Stimulated activated memory B cell treated with anti-CD40 and anti-IgM and Interleukin-4, amounts not matched to agents 10 μg/mL and 1 μg/mL and 100 μg/mL, for 72 hours (primary cell): ENCODE results near the gene ST7.
"Not testable (repeated sequence)": the region's sequence is repeated elsewhere in the genome, so short reads cannot be mapped to it uniquely, and the experiment has no call there.

ENCODE experiments used
- ATAC-seq: fragments of 150-1000 bp; cut with Tn5 transposase; 2 replicates; pipeline ENCODE4 v1.10.0; 2021
- H3K27ac Mint-ChIP-seq: one replicate; pipeline ENCODE4 v1.8.0; 2022; ENCODE audit warnings: mild to moderate bottlenecking, mixed read lengths
- H3K27me3 Mint-ChIP-seq: one replicate; pipeline ENCODE4 v1.8.0; 2022; ENCODE audit warnings: mixed read lengths
- H3K36me3 Mint-ChIP-seq: one replicate; pipeline ENCODE4 v1.8.0; 2022; ENCODE audit warnings: mixed read lengths
- H3K4me1 Mint-ChIP-seq: one replicate; pipeline ENCODE4 v1.8.0; 2022; ENCODE audit warnings: mixed read lengths
- H3K4me3 Mint-ChIP-seq: one replicate; pipeline ENCODE4 v1.8.0; 2022; ENCODE audit warnings: mild to moderate bottlenecking, moderate library complexity, mixed read lengths
- H3K9me3 Mint-ChIP-seq: one replicate; pipeline ENCODE4 v1.8.0; 2022; ENCODE audit warnings: mixed read lengths

Gene ST7

DNA sequence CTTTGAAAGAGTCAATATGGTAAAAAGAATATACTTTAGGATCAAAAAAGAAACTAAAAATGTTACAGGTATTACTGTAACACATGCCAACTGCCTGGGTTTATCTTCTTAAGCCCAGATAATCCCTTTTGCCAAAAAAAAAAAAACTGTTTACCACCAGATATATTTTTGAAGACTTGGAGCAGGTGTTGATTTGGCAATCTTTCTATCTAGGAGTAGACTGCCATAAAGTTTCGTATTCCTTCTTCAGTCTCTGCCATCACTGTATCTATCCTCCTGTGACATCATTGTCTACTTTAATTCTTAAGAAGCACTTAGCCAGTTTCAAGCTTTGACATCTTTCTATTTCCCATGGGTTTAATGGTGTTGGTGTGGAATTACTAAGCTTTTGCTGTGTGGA lies 161.0 kb downstream of the ST7 start:
- H3K27ac Mint-ChIP-seq = peak overlapping the region; percentile 34
- no peaks in the 10 kb centered on the region for H3K9me3 Mint-ChIP-seq
- no peak overlapping the region for H3K4me3 Mint-ChIP-seq
- no peak for ATAC-seq
- H3K36me3 Mint-ChIP-seq = peaks cover 17% of the 10 kb centered on the region
- peaks cover 41% of the 10 kb centered on the region for H3K4me1 Mint-ChIP-seq
- no peaks in the 10 kb centered on the region for H3K27me3 Mint-ChIP-seq

DNA sequence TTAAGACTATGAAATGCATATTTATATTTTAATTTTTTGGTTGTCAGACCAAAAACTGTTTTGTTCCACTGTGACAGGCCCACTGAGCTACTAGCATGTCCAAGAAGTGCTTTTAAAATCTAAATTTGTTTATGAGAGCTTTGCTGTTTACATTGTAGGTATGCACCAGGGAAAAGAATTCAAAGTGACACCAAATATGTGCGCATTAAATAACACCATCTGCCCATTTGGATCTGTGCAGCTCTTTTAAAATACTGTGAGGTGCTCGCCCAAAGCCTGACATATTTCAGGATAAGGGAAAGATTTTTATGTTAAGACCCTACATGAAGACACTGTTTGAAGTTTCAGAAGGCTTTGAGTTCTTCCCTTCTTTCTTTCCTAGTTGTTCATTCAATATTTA lies 162.9 kb downstream of the ST7 start:
- Mint-ChIP-seq H3K9me3 (no peaks in the 10 kb centered on the region), H3K4me3 (no peak overlapping the region), H3K4me1 (peaks cover 30% of the 10 kb centered on the region), H3K36me3 (peaks cover 23% of the 10 kb centered on the region), H3K27me3 (no peaks in the 10 kb centered on the region), H3K27ac (peak overlapping the region; percentile 2)
- no peak for ATAC-seq

DNA sequence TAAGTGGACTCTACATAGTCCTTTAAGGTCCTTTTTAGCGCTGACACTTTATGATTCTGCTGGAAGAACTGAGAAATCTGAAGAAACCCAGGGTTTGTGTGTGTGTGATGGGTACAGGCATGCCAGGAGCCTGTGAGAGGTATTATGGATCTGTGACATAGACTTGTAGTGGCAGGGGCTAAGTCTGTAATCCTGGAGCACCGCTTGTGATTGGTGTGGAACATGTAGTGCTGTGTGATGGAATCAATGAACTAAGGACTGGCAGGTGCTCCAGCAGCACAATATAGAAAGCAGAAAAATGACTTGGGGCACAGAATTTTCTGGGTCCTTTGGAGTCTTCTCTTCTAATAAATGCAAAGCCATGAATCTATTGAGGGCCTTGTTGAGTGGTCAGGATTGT lies 163.9 kb downstream of the ST7 start:
- Mint-ChIP-seq H3K4me1 (peaks cover 24% of the 10 kb centered on the region), H3K27me3 (no peaks in the 10 kb centered on the region), H3K27ac (no peak overlapping the region), H3K9me3 (no peaks in the 10 kb centered on the region), H3K36me3 (peaks cover 30% of the 10 kb centered on the region), H3K4me3 (no peak overlapping the region)
- ATAC-seq = no peak

DNA sequence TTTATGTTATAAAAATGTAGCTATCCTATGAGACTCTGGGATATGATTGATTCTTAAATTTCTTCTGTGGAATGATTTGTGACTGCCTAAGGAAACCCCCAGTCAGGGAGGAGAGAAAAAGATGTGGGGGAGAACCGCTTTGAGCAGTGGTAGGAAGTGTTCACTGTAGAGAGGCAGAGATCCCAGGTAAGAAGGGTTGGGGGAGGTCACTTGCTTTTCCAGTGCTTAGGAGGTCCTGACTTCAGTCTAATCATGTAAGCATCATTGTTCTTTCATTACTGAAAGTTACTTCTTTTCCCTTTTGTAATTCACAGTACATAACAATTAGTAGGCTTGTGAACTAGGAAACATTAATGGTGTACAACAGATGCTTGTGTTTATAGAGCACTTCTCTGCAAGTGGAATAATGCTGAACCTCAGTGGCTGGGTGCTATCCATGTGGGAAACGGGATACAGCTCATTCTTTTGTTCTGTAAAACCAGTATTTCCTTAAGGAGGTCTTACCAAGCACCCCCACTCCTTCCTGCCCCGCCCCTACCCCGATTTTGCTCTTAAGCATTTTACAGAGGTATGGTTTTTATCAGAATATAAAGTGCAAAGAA lies 165.4 kb downstream of the ST7 start:
- H3K9me3 Mint-ChIP-seq = no peaks in the 10 kb centered on the region
- H3K36me3 Mint-ChIP-seq = peaks cover 30% of the 10 kb centered on the region
- no peak for ATAC-seq
- H3K27me3 Mint-ChIP-seq = no peaks in the 10 kb centered on the region
- H3K27ac Mint-ChIP-seq = no peak overlapping the region
- no peak overlapping the region for H3K4me3 Mint-ChIP-seq
- peaks cover 18% of the 10 kb centered on the region for H3K4me1 Mint-ChIP-seq

DNA sequence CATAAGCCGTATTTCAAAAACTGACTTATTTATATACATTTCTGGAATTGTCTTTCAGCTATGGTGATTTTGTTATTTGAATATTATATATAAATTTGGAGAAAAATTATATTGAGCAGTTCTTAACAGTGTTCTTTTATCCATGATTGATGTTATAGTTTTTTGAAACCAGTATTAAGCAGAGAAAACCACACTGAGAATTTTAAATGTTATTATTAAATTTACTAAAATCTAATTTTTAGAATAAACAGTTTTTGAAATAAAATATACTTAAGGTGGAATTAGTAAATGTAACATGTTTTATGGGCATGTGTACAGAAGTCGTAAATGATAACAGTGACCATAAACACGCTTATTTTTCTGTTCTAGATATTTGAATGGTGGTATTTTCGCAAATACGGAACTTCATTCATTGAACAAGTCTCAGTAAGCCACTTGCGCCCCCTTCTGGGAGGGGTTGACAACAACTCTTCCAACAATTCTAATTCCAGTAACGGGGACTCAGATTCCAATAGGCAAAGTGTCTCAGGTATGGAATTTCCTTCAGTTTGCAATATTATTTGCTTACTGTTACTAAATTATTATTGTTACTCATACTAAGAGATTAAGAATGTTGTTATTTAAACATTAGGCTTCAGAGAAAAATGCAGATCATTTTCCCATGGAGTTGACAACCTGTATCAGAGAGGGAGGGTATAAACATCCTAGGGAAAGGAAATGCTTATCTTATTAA lies 166.1 kb downstream of the ST7 start:
- H3K9me3 Mint-ChIP-seq = no peaks in the 10 kb centered on the region
- no peak for ATAC-seq
- H3K4me1 Mint-ChIP-seq = peaks cover 15% of the 10 kb centered on the region
- no peaks in the 10 kb centered on the region for H3K27me3 Mint-ChIP-seq
- H3K36me3 Mint-ChIP-seq = peaks cover 30% of the 10 kb centered on the region
- H3K27ac Mint-ChIP-seq = no peak overlapping the region
- no peak overlapping the region for H3K4me3 Mint-ChIP-seq

DNA sequence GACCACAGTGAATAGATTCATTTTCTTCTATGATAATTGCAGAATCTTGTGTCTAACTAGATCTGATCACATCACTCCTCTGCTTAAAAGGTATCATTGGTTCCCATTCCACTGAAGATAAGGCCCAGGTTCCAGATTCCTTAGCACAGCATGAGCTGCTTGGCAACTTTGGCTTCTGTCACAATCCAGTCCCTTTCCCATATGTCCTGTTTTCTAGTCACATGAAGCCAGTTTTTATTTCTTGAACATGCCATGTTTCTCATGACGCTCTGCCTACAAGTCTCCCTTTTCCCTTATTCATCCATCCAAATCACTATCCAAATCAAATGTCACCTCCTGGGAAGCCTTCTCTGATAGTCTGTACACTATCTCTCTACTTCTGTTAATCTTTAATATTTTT lies 167.0 kb downstream of the ST7 start:
- not testable (repeated sequence) for H3K27ac Mint-ChIP-seq, ATAC-seq, H3K4me3 Mint-ChIP-seq, H3K4me1 Mint-ChIP-seq, H3K27me3 Mint-ChIP-seq, H3K9me3 Mint-ChIP-seq
- peaks cover 23% of the 10 kb centered on the region for H3K36me3 Mint-ChIP-seq

DNA sequence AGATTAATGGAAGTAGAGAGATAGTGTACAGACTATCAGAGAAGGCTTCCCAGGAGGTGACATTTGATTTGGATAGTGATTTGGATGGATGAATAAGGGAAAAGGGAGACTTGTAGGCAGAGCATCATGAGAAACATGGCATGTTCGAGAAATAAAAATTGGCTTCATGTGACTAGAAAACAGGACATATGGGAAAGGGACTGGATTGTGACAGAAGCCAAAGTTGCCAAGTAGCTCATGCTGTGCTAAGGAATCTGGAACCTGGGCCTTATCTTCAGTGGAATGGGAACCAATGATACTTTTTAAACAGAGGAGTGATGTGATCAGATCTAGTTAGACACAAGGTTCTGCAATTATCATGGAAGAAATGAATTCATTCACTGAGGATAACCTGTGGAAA lies 168.7 kb downstream of the ST7 start:
- H3K4me1 Mint-ChIP-seq, ATAC-seq, H3K27me3 Mint-ChIP-seq, H3K4me3 Mint-ChIP-seq, H3K9me3 Mint-ChIP-seq, H3K27ac Mint-ChIP-seq: not testable (repeated sequence)
- peaks cover 15% of the 10 kb centered on the region for H3K36me3 Mint-ChIP-seq

DNA sequence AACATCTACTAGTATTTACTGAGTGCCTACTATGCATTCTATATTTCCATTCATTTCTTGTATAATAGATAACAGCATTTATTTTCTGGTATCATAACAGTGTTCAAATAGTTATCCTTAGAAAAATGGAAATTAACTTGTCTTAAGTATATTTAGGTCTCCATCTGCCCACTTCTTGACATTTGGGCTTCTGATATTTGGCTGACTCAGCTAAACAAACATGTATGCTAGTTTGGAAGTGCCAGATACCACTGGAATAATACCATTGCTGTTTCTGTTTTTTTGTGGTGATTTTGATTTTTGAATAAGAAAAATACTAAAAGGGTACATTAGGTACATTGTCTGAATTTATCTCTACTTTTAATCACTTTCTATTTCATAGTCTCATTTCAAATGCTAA lies 169.2 kb downstream of the ST7 start:
- no peaks in the 10 kb centered on the region for H3K27me3 Mint-ChIP-seq
- H3K27ac Mint-ChIP-seq = no peak overlapping the region
- no peaks in the 10 kb centered on the region for H3K9me3 Mint-ChIP-seq
- H3K4me1 Mint-ChIP-seq = peaks cover 7% of the 10 kb centered on the region
- no peak overlapping the region for H3K4me3 Mint-ChIP-seq
- peaks cover 15% of the 10 kb centered on the region for H3K36me3 Mint-ChIP-seq
- no peak for ATAC-seq

DNA sequence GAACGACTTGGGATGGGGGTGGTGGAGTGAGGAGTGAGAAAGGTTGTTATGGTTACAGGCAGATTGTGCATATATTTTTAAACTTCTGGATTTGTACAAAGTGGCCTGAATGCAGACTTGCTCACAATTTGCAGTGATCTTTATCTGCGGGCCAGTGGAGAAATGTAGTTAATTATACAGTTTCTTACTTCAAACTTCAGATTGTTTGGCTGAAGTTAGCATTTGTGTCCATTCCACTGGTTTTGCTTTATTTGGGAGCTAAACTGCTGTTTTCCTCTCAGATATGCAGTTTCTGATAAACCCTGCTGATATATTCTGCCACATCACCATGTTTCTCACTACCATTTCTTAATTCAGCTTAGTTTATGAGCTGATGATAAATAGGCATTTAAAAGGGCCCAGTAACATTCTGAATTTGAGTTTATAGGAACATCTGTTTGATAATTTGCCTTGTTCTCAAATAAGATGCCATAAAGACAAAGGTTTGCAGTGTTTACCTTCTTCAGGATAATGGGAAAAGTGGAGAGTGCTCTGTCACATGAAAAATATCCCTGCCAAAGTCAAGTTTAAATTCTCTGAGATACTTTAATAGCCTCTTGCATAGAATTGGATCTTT lies 170.1 kb downstream of the ST7 start:
- Mint-ChIP-seq H3K27ac (no peak overlapping the region), H3K4me3 (no peak overlapping the region), H3K4me1 (peaks cover 4% of the 10 kb centered on the region), H3K9me3 (no peaks in the 10 kb centered on the region), H3K27me3 (no peaks in the 10 kb centered on the region), H3K36me3 (peaks cover 15% of the 10 kb centered on the region)
- no peak for ATAC-seq

DNA sequence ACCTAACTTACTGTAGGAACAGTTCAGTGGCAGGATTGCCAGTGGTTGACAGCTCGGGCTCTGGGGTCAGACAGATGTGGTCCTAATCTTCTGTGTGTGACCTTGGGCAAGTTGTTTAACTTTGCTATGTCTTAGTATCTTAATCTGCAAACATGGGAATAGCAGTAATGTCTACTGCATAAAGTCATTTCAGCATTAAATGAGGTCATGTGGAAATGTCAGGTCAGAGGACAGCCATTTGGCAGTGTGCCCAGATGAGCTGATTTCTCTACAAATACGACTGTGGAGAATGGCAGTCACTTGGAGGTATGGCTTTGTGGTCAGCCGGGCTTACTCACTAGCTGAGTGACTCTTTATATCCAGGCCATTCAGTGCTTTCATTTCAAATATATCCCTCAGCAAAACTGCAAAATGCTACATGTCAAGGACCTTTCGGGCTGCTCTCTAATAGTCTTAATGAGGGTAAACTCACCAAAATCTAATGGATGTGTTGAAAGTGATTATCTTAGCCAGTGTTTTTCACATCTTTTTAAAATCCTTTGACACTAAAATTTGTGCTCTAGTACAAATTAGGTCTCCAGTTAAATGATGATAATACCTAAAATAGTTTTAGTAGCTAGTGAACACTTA lies 171.4 kb downstream of the ST7 start:
- no peak overlapping the region for H3K27ac Mint-ChIP-seq
- peak; percentile 75 for ATAC-seq
- H3K4me1 Mint-ChIP-seq = no peaks in the 10 kb centered on the region

DNA sequence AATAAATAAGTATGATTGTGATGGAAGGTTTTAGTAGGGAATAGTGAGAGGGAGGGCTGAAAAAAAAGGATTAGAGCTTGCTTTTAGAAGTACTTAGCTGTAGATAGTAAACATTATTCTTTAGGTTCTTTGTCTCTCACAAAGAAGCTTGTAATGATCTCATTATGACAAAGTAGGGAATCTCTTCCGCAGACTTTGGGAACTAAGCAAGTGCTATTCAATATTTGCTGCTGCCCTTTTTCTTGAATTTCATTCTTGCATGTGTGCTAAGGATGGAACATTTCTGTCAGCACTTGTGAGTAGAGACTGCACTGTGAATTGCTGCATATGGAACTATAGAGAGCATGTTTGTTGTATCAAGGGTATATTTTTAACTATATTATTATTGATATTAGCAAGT lies 173.4 kb downstream of the ST7 start:
- Mint-ChIP-seq H3K27ac (no peak overlapping the region), H3K9me3 (no peaks in the 10 kb centered on the region), H3K36me3 (peaks cover 8% of the 10 kb centered on the region), H3K27me3 (no peaks in the 10 kb centered on the region), H3K4me1 (no peaks in the 10 kb centered on the region), H3K4me3 (no peak overlapping the region)
- no peak for ATAC-seq

More for the DNA sequence above, 171.4 kb downstream of the ST7 start:
- Mint-ChIP-seq H3K9me3 (no peaks in the 10 kb centered on the region), H3K27me3 (no peaks in the 10 kb centered on the region), H3K4me3 (no peak overlapping the region), H3K36me3 (peaks cover 15% of the 10 kb centered on the region)

DNA sequence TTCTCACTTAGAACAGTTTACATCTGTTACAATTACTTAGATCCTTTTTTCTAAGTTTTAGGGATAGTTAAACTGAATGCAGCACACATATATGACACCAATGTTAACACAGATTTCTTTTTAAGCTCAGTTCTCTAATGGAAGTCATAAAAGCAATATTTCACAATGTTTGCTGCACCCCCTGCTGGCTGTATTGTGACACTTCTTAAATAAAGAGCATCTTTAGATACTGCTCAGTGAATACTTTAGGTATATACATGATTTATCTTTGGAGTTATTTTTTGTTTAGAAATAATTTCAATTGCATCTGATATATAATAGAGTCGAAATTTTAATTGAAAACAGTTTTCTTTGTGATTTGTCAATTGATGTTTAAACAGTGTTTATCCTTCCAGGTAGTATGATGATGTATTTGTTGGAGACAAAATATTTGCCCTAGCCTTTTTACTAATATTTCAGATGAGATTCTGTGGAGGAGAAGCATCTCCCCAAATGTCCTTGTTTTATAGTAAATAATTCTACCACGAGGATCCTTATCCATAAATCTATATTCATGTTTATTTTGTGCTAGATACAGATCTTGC lies 174.4 kb downstream of the ST7 start:
- no peaks in the 10 kb centered on the region for H3K4me1 Mint-ChIP-seq
- H3K9me3 Mint-ChIP-seq = no peaks in the 10 kb centered on the region
- no peak overlapping the region for H3K4me3 Mint-ChIP-seq
- H3K27me3 Mint-ChIP-seq = no peaks in the 10 kb centered on the region
- H3K36me3 Mint-ChIP-seq = peaks cover 11% of the 10 kb centered on the region
- no peak overlapping the region for H3K27ac Mint-ChIP-seq
- ATAC-seq = peak; percentile 50

DNA sequence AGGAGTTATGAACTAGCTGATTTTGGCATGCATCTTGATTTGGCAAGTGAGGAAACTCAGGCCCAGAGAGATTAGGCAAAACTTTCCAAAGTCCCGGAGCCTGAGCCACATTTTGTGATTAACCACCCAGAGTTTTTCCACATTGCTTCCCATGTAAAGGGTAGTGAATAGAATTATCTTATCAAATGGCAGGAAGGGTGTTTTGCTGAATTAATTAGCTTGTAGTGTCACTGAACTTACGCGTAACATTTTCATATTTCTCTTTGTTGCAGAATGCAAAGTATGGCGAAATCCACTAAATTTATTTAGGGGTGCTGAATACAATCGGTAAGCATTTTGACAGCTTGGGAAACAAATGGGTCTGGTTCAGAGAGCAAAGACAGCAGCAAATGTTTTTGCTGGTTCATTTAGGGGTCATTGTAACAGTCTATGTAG lies 176.2 kb downstream of the ST7 start:
- Mint-ChIP-seq H3K36me3 (peaks cover 29% of the 10 kb centered on the region), H3K9me3 (no peaks in the 10 kb centered on the region), H3K27ac (no peak overlapping the region), H3K4me3 (no peak overlapping the region), H3K27me3 (no peaks in the 10 kb centered on the region), H3K4me1 (peaks cover 7% of the 10 kb centered on the region)
- ATAC-seq = no peak

DNA sequence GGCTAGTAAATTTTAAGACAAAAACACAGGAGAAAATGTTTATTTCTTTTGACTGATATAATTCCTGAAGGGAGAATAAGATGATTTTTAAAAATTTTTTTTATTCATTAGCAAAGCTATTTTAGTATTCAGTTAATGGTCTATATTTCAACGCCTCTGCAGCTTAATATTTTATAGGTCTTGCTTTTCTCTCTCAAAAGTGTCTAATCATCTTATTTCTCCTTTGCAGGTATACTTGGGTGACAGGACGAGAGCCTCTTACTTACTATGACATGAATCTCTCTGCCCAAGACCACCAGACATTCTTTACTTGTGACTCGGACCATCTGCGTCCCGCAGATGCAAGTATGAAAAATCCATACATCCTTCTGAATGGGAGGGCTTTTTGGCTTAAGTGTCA lies 177.0 kb downstream of the ST7 start:
- Mint-ChIP-seq H3K4me3 (no peak overlapping the region), H3K36me3 (peaks cover 32% of the 10 kb centered on the region), H3K4me1 (peaks cover 14% of the 10 kb centered on the region), H3K9me3 (no peaks in the 10 kb centered on the region), H3K27me3 (no peaks in the 10 kb centered on the region), H3K27ac (no peak overlapping the region)
- ATAC-seq = no peak

DNA sequence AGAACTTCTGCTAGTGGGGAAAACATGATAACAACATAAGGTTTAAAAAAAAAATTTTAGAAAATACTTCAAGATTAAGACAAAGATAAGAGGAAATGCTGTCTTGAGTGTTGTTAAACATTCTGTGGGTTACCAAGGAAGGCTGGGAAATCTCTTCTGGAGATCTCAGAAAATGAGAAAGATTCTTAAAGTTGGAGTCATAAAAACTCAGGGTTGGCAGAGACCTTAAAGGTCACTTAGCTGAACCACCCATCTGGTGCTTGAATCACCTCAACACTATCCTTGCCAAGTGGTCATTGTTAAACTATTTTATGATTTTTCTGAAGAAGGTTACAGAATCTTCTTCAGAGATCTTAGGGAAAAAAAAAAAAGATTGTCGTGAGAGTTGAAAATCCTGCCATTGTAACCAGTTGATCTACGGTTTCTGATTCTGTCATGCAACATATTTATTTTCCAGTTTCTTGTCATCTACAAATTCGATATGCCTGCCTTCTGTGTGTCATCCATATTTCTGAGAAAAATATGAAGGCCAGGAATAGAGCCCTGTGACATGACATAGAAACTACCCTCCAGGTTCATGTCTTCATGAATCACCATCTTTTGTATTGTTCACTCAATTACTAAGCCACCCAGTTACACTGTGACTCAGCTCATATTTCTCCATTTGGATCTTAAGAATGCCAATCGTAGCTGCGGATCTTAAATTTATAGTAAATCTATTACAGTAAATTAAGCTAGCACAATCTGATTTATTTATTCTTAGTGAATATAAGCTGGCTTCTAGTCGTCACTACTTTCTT lies 179.2 kb downstream of the ST7 start:
- H3K9me3 Mint-ChIP-seq = no peaks in the 10 kb centered on the region
- peaks cover 37% of the 10 kb centered on the region for H3K36me3 Mint-ChIP-seq
- ATAC-seq = no peak
- no peak overlapping the region for H3K4me3 Mint-ChIP-seq
- H3K27ac Mint-ChIP-seq = no peak overlapping the region
- H3K27me3 Mint-ChIP-seq = no peaks in the 10 kb centered on the region
- peaks cover 14% of the 10 kb centered on the region for H3K4me1 Mint-ChIP-seq
